Neutrophil (primary cell): Measurements from ENCODE around the gene MAPT.

Experiments used
- H3K27ac ChIP-seq: fragments of 200-600 bp; sonication (generic); 2 replicates; pipeline ENCODE4 v1.5.1; 2016; ENCODE audit warnings: mild to moderate bottlenecking, moderate library complexity
- H3K27me3 ChIP-seq: fragments of 200-600 bp; sonication (generic); 2 replicates; pipeline ENCODE4 v1.6.0; 2016; ENCODE audit warnings: mild to moderate bottlenecking
- H3K36me3 ChIP-seq: fragments of 200-600 bp; sonication (generic); 2 replicates; pipeline ENCODE4 v1.5.1; 2017
- H3K4me1 ChIP-seq, 2 experiments: fragments of 200-600 bp in 1 of 2; sonication (generic) in 1 of 2; 1 replicate in 1 of 2; 2 replicates in 1 of 2; pipeline versions ENCODE4 v1.5.1 to v1.6.1; 2013 to 2016; ENCODE audit warnings: low read depth in 1 of 2, low read length in 1 of 2, mild to moderate bottlenecking in 1 of 2, moderate library complexity in 1 of 2; ENCODE audit not compliant: control insufficient read depth in 1 of 2, insufficient read depth in 1 of 2
- H3K4me3 ChIP-seq, 2 experiments: fragments of 200-600 bp in 1 of 2; sonication (generic) in 1 of 2; 1 replicate in 1 of 2; 2 replicates in 1 of 2; pipeline ENCODE4 v1.5.1; 2013 to 2016; ENCODE audit warnings: low read depth in 1 of 2, low read length in 1 of 2, mild to moderate bottlenecking in 1 of 2, moderate library complexity in 1 of 2
- H3K9me3 ChIP-seq: fragments of 200-600 bp; sonication (generic); 2 replicates; pipeline ENCODE4 v1.5.1; 2016
- TF ChIP-seq, protein P1 (sequence below): fragments of 200-600 bp; sonication (generic); IDR thresholded peaks from 2 replicates; pipeline ENCODE4 v1.5.1; 2016; ENCODE audit warnings: antibody characterized with exemption

MAPT gene

DNA sequence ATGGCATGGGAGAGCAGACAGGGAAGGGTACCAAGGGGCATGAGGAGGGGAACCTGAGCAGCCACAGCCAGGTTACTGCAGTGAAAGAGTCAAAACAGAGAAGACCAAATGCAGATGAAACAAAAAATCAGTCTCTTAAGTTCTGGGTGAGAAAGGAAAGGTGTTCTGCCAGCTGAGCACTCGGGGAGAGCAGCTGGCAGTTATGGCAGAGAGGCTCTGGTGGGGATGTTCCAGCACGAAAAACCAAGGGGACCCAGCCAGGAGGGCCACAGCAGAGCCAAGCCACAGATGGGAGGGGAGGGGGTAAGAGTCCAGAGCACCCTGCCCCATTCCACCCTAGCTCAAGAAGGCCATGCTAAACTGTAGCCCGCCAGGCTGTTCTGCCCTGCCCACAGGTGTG is 136.4 kb downstream of the MAPT start:
- Histone ChIP-seq H3K36me3 (peaks cover 74% of the 10 kb centered on the region), H3K27me3 (no peaks in the 10 kb centered on the region), H3K4me1 (peaks cover 20 to 21% of the 10 kb centered on the region in 2 experiments), H3K27ac (no peak overlapping the region), H3K4me3 (no peak overlapping the region), H3K9me3 (no peaks in the 10 kb centered on the region)
- TF ChIP-seq, protein P1, sequence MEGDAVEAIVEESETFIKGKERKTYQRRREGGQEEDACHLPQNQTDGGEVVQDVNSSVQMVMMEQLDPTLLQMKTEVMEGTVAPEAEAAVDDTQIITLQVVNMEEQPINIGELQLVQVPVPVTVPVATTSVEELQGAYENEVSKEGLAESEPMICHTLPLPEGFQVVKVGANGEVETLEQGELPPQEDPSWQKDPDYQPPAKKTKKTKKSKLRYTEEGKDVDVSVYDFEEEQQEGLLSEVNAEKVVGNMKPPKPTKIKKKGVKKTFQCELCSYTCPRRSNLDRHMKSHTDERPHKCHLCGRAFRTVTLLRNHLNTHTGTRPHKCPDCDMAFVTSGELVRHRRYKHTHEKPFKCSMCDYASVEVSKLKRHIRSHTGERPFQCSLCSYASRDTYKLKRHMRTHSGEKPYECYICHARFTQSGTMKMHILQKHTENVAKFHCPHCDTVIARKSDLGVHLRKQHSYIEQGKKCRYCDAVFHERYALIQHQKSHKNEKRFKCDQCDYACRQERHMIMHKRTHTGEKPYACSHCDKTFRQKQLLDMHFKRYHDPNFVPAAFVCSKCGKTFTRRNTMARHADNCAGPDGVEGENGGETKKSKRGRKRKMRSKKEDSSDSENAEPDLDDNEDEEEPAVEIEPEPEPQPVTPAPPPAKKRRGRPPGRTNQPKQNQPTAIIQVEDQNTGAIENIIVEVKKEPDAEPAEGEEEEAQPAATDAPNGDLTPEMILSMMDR: no peak

DNA sequence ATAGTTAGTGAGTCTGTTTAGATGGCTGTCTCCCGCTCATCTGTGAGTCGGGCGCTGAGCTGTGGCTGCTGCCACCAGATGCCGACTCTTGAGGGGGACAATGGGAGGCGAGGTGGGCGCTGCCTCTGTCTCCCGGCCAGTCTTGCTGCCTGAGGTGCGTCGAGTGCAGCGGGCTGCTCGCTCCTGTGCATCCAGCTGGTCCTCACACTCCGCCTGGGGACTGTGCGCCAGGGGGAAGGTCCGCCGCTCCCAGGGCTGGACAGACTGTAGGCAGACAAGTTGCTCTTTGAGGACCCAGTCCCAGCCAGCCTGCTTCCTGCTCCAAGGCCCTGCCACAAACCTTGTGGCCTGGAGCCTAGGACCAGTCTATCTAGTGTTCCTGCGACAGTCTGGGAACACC is 137.1 kb downstream of the MAPT start:
- H3K4me1 ChIP-seq: peaks cover 13 to 14% of the 10 kb centered on the region in 2 experiments
- H3K36me3 ChIP-seq: peaks cover 81% of the 10 kb centered on the region
- no peak overlapping the region for H3K4me3 ChIP-seq
- H3K27ac ChIP-seq: no peak overlapping the region
- H3K9me3 ChIP-seq: no peaks in the 10 kb centered on the region
- no peaks in the 10 kb centered on the region for H3K27me3 ChIP-seq
- TF ChIP-seq, protein P1: no peak

DNA sequence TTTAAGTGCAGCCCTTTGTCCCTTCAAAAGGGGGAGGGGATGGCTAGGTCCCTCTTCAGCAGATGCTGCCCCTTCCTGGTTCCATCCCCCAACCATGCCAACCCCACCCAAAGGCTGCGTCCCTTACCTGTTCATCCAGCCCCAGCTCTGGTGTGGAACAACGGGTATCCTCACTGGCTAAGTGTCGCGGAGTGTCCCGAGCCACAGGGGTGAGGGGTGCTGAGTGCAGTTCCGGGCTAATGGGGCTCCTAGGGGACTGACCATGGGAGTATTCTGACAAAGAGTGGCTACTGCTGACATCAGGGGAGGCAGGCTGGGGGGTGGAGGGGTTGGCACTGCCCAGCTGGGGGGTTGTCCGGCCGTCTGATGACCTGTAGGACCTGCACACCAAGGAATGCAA is 137.6 kb downstream of the MAPT start:
- H3K4me3 ChIP-seq: no peak overlapping the region
- H3K9me3 ChIP-seq: no peaks in the 10 kb centered on the region
- TF ChIP-seq, protein P1: no peak
- peaks cover 86% of the 10 kb centered on the region for H3K36me3 ChIP-seq
- H3K4me1 ChIP-seq: peaks cover 8 to 9% of the 10 kb centered on the region in 2 experiments
- no peak overlapping the region for H3K27ac ChIP-seq
- no peaks in the 10 kb centered on the region for H3K27me3 ChIP-seq

DNA sequence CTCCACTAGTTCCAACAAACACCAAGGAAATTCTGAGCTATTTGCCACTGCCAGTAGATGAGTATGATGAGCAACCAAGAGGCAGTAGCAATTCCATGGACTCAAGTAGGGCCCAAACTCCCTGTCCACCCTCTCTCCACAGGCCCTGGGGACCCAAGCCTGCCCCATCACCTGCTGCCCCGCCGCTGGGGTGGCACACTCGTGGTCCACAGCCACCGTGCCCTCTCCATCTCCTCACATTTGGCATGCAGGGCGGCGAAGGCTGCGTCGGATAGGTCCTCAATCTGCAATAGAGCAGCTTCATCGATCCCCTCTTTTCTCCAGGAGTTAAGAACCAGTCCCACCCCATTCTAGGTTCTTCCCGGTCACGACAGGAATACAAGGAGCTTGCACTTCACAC is 138.6 kb downstream of the MAPT start:
- H3K4me1 ChIP-seq: no peaks in the 10 kb centered on the region
- peaks cover 93% of the 10 kb centered on the region for H3K36me3 ChIP-seq
- TF ChIP-seq, protein P1: no peak
- no peaks in the 10 kb centered on the region for H3K27me3 ChIP-seq
- no peak overlapping the region for H3K27ac ChIP-seq
- no peak overlapping the region for H3K4me3 ChIP-seq
- H3K9me3 ChIP-seq: no peaks in the 10 kb centered on the region

DNA sequence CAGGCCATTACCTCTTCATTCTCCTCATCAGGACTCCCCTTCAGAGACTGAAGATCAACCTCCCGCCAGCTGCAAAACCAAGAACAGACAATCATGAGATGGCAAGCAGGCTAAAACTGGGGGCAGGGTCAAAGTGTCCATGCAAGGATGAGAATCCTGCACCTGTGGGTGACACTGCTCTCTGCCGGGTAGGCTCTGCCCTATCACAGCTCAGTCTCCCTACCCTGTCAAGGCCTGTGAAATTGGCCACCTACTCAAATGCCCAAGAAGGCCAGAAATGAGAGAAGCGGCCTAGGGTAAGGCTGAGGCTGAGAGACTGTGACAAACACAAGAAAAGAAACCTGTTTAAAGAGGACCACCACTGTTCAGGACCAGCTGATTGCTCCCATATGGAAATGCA is 139.0 kb downstream of the MAPT start:
- no peak overlapping the region for H3K4me3 ChIP-seq
- peaks cover 93% of the 10 kb centered on the region for H3K36me3 ChIP-seq
- no peaks in the 10 kb centered on the region for H3K9me3 ChIP-seq
- no peaks in the 10 kb centered on the region for H3K27me3 ChIP-seq
- H3K4me1 ChIP-seq: no peaks in the 10 kb centered on the region
- H3K27ac ChIP-seq: no peak overlapping the region
- TF ChIP-seq, protein P1: no peak
